ENCODE results near the gene CNNM1.

GRCh38 chr10:99303899-99304861, 25.0 kb upstream of the CNNM1 start:
- TF ChIP-seq POLR2A (IDR thresholded peaks at IDR 0.05; ENCODE audit: low read depth, low read length) (no peak), TAF1 (IDR thresholded peaks at IDR 0.05; ENCODE audit: borderline replicate concordance, low read depth, low read length) (no peak), POLR2AphosphoS5 (IDR thresholded peaks at IDR 0.05; ENCODE audit: low read depth, low read length) (no peak)
